ELF-1 (cell line): Measurements from ENCODE around the gene STXBP1.

Experiments used
- DNase-seq: peaks from one replicate; pipeline ENCODE4 v3.0.0-alpha.2; 2016; ENCODE audit warnings: low read depth, low spot score

The STXBP1 gene

DNA sequence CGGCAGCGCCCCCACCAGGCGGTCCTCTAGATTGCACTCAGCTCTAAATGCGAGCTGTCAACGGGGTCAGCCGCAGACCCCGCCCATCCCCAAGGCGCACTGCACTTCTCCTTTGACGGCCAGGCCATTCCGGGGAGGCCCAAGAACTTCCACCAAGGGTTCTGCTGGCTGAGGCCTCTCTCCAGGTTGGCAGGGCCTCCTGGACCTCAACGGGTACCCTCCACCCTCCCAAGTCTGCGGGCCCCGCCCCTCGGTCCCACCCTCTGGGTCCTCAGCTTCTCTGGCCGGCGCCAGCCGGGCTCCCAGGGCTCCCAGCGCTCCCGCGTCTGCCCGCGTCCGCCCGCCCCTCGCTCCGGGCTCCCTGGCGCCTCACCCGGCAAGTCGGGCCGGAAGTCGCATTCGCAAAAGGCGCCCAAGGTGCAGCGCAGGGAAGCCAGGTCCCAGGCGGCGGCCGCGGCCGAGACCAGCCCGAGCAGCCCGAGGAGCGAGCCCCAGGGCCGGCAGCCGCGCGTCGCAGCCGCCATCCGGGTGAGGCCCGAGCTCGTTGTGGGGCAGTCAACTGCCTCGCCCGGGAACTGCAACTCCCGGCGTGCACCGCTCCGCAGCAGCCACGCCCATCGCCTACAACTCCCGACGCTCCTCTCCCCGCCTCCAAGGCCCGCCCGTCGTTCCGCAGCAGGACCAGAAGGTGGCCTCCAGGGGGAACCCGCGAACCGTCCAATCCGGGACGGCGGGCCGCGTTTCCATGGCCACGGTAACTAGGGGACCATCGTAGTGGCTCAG, 122.9 kb downstream of the STXBP1 start, which contains the start of gene TOR2A:
TSS of gene TOR2A (minus strand) at position 548 of the 783 bp plus-strand sequence. CDS start at position 524, 24 bp downstream.
- DNase-seq = peak; percentile 99

DNA sequence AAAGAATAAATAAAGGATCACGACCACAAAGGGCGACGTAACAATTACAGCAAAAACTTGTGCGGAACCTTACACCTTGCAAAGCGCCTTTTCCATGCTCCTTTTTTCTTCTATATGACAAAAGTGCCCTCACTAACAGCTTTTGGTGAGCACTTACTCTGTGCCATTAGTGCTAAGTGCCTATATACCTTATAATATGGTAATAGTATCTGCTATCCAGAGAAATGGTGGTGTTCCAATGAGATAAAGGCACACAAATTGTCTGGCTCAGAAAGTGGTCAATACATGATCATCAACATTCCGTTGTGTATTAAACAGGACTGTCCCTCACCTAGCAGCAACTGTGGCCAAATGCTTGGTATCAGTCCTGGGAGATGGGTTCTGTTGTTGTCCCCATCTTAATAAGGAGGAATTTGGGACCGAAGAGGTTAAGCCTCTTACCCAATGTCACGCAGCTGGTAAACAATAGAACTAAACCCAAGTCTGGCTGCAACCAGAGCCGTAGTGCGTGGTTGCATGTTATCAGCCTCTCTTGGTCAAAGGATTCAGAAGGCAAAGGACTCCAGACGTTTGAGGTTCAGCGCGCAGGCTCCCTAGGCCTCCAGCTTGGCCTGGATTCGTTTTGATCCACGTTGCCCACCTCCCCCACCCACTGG, 123.6 kb downstream of the STXBP1 start:
- DNase-seq = no peak

DNA sequence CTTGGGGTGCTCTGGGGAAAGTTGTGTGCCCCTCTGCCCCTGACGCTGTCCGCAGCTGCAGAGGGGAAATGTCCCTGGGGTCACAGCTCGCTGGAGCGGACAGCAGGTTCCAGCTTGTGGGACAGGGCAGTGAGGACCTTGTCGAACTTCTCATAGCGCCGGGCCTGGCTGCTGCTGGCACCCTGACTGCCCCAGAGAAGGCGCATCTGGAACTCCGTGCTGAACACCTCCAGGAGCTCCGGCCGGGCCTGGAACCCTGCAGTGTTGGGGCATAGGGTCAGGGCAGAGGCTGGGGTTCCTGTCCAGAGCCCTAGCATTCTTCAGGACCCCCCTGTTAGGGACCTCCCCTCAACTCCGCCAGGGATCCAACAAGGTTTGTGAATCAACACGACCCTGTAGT, 126.6 kb downstream of the STXBP1 start:
- DNase-seq = no peak

GRCh38 chr9:127739614-127740330, 127.7 kb downstream of the STXBP1 start:
- DNase-seq = no peak

DNA sequence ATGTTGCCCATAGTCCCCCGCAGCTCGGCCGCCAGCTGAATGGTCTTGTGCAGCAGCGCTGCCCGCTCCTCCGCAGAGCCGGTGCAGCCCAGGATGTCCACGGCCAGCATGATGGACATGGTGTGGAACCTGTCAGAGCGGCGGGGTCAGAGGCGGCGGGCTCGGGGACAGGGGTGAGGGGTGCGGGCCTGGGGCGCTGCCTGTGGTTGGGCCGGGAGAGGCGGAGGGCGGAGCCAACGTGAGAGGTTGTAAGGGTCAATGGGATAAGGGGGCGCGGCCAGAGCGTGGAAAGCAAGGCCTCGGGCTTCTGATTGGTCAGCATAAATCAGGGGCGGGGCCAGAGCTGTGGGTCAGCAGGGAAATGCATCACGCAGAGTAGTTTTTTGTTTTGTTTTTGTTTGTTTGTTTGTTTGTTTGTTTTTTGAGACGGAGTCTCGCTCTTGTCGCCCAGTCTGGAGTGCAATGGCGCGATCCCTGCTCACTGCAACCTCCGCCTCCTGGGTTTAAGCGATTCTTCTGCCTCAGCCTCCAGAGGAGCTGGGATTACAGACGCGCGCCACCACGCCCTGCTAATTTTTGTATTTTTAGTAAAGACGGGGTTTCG, 129.9 kb downstream of the STXBP1 start:
- DNase-seq = peak; percentile 94
